ENCODE data around the gene C1orf116. TPM values are rescaled to one million over a fixed set of nuclear protein-coding genes. Genes with fewer than 3 reads are reported as not detected.

C1orf116 gene
- total RNA-seq, 1 experiment from 2014 or later = 36.7 TPM

DNA sequence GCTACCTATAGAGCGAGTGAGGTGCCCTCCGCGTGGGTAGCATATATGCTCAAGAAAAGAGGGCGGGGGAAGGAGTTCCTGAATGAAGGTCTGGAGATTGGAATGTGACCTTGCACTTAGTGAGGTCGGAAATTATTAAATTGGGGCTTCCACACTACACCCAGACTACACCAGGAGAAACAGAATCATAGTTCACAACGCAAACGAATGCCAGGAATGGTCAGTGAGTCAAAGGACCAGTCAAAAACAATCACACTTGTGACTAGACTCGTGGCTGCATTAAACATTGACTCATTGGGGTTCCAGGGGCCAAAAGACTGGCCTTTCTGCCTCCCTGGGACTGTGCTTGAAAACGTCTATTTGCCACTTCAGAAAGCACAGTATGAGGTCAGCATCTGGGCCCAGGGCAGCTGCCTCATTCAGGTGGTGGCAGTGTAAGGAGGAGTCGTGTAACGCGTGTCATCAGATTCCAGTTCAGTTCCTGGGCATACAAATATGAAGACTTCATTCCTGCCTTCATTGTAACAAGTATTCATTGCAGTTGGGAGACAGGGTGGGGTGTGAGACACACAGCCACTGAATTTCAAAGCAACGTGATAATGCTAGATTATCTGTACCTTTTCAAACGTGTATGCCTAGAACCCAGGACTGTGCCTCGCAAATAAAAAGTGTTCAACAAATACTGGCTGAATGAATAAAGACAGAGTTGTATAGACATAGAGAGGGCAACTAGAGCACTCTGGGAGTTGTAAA lies 18.8 kb upstream of the C1orf116 start, which contains the start of gene YOD1:
YOD1 (minus strand) TSS at position 18 of the 753 bp plus-strand sequence. CDS start 178 bp downstream, outside the sequence.
- H3K9me2 ChIP-seq (ENCODE audit: insufficient read depth) = no peaks in the 10 kb centered on the region
- ChIA-PET POLR2A (ENCODE audit: unreplicated experiment) (interaction anchor here (3.1 kb wide), 1 partner anchor 19 kb away, joined by 14 read pairs; the partner anchor contains the start of gene C1orf116), CTCF (no interaction called here)
- H4K20me1 ChIP-seq (ENCODE audit: insufficient read depth) = 0 out of 2 replicates have a peak, but pooled peaks cover 9% of the 10 kb centered on the region
- no peaks in the 10 kb centered on the region for H3K9me3 ChIP-seq (ENCODE audit: insufficient read depth, low read depth)
- no peak for TF ChIP-seq EZH2 (IDR thresholded peaks at IDR 0.05; ENCODE audit: low read depth)
- TF ChIP-seq, protein P1, sequence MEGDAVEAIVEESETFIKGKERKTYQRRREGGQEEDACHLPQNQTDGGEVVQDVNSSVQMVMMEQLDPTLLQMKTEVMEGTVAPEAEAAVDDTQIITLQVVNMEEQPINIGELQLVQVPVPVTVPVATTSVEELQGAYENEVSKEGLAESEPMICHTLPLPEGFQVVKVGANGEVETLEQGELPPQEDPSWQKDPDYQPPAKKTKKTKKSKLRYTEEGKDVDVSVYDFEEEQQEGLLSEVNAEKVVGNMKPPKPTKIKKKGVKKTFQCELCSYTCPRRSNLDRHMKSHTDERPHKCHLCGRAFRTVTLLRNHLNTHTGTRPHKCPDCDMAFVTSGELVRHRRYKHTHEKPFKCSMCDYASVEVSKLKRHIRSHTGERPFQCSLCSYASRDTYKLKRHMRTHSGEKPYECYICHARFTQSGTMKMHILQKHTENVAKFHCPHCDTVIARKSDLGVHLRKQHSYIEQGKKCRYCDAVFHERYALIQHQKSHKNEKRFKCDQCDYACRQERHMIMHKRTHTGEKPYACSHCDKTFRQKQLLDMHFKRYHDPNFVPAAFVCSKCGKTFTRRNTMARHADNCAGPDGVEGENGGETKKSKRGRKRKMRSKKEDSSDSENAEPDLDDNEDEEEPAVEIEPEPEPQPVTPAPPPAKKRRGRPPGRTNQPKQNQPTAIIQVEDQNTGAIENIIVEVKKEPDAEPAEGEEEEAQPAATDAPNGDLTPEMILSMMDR (conservative IDR thresholded peaks at IDR 0.05) = no peak
- peaks cover 31% of the 10 kb centered on the region for H3K36me3 ChIP-seq (ENCODE audit: low read depth)
- BruUV-seq (replicated peaks) = no TSS peak
- H3K27me3 ChIP-seq (ENCODE audit: insufficient read depth, low read depth) = no peaks in the 10 kb centered on the region
- DNase-seq = peak; percentile 63 to 92
- intact Hi-C loops (cut with micrococcal nuclease; ENCODE audit: unreplicated experiment) = loop anchor here (1.0 to 10.0 kb wide), 5 partner anchors 19 to 701 kb away; partner anchors contain the start of genes C1orf116, CD46, CD55 and DYRK3
- H2AFZ ChIP-seq = peak within 1 kb of the TSS; percentile 85
- H3K4me2 ChIP-seq = peak within 1 kb of the TSS; percentile 86
- H3K4me1 ChIP-seq (replicated peaks; ENCODE audit: insufficient read depth) = peaks cover 44% of the 10 kb centered on the region
- H3F3A ChIP-seq (ENCODE audit: insufficient read depth, low read depth) = peaks cover 36% of the 10 kb centered on the region
- H3K79me2 ChIP-seq (ENCODE audit: low read depth) = peaks cover 53% of the 10 kb centered on the region
- peak within 1 kb of the TSS; percentile 93 for H3K4me3 ChIP-seq
- H3K27ac ChIP-seq = peak within 1 kb of the TSS; percentile 92

DNA sequence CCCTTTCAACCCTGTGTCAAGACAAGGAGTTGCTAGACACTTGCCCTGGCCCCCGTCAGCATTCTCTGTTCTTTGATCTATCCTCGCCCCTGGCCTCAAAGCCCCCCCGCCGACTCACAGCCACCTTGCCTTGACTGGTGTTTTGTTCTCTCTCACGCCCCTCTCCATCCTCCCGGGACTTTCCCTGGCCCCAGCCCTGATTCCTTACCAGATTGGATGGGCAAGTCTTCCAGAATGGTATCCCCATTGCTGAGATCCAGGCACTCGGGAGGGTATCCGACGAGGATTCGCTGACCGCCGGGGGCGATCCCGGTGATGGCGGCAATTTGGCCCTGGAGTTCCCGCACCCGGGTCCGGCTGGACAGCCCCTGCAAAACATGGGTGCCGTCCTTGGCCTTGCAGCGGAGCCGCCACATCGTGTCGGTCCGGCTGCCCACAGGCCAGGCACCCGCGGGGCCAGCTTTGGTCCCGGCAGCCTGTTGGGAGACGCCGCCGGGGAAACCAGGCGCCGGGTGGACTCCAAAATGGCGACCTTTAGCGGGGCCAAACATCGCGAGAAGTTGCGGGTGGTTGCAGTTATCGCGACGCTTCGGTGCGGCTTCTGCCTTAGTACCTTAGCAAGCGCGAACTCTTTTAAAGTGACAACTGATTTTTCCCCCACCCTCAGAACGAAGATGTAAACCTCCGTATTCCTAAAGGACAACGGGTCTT lies 18.1 kb upstream of the C1orf116 start:
- no peaks in the 10 kb centered on the region for H3K9me2 ChIP-seq (ENCODE audit: insufficient read depth)
- H3K79me2 ChIP-seq (ENCODE audit: low read depth) = peaks cover 61% of the 10 kb centered on the region
- peaks cover 38% of the 10 kb centered on the region for H3K36me3 ChIP-seq (ENCODE audit: low read depth)
- DNase-seq = peak; percentile 84 to 89
- H3K4me2 ChIP-seq = peak overlapping the region; percentile 86
- H3K27ac ChIP-seq = peak overlapping the region; percentile 92
- ChIA-PET POLR2A (ENCODE audit: unreplicated experiment) (interaction anchor here (3.1 kb wide), 1 partner anchor 18 kb away, joined by 14 read pairs; the partner anchor contains the start of gene C1orf116), CTCF (interaction anchor here (0.9 to 1.2 kb wide), 3 partner anchors 18 to 29 kb away, joined by 4 to 6 read pairs (median 5); partner anchors contain the start of gene C1orf116)
- H3K4me3 ChIP-seq = peak overlapping the region; percentile 93
- peak overlapping the region; percentile 85 for H2AFZ ChIP-seq
- peaks cover 51% of the 10 kb centered on the region for H3K4me1 ChIP-seq (replicated peaks; ENCODE audit: insufficient read depth)
- TF ChIP-seq, protein P1 (conservative IDR thresholded peaks at IDR 0.05) = no peak
- TF ChIP-seq EZH2 (IDR thresholded peaks at IDR 0.05; ENCODE audit: low read depth) = no peak
- BruUV-seq (replicated peaks) = TSS peak; percentile 23
- intact Hi-C loops (cut with micrococcal nuclease; ENCODE audit: unreplicated experiment) = loop anchor here (1.0 to 10.0 kb wide), 7 partner anchors 18 to 702 kb away; partner anchors contain the start of genes C1orf116, CD46, CD55 and DYRK3
- H3K9me3 ChIP-seq (ENCODE audit: insufficient read depth, low read depth) = no peaks in the 10 kb centered on the region
- H3K27me3 ChIP-seq (ENCODE audit: insufficient read depth, low read depth) = no peaks in the 10 kb centered on the region
- peaks cover 36% of the 10 kb centered on the region for H3F3A ChIP-seq (ENCODE audit: insufficient read depth, low read depth)
- H4K20me1 ChIP-seq (ENCODE audit: insufficient read depth) = 0 out of 2 replicates have a peak, but pooled peaks cover 9% of the 10 kb centered on the region

DNA sequence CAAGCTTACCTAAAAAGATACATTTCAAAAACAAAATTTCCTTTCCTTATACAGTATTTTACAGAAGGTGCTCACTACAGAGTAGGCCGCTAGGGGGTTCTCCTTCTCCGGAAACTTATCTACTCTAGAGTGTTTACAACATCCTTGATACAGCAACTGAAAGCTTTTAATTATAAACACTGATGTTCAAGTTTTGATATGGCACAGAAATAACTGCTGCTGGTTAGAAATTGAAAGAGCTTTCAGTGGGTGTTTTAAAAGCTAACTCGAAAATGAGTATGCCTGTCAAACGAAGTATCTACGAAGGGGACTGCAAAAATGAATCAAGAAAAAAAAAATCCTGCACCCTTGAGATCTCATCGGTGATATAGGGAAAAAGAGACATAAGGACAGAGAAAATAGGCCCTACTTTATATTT lies 17.4 kb upstream of the C1orf116 start:
- peaks cover 36% of the 10 kb centered on the region for H3F3A ChIP-seq (ENCODE audit: insufficient read depth, low read depth)
- peak overlapping the region; percentile 86 for H3K4me2 ChIP-seq
- no peaks in the 10 kb centered on the region for H3K9me3 ChIP-seq (ENCODE audit: insufficient read depth, low read depth)
- H2AFZ ChIP-seq = peak overlapping the region; percentile 85; the same call in 1 of the 2 replicates
- intact Hi-C loops (cut with micrococcal nuclease; ENCODE audit: unreplicated experiment) = loop anchor here (1.0 to 10.0 kb wide), 4 partner anchors 23 to 702 kb away; partner anchors contain the start of genes CD46 and DYRK3
- peaks cover 58% of the 10 kb centered on the region for H3K4me1 ChIP-seq (replicated peaks; ENCODE audit: insufficient read depth)
- H3K9me2 ChIP-seq (ENCODE audit: insufficient read depth) = no peaks in the 10 kb centered on the region
- H3K4me3 ChIP-seq = peak overlapping the region; percentile 93
- H3K79me2 ChIP-seq (ENCODE audit: low read depth) = peaks cover 67% of the 10 kb centered on the region
- no peaks in the 10 kb centered on the region for H3K27me3 ChIP-seq (ENCODE audit: insufficient read depth, low read depth)
- peak overlapping the region; percentile 92 for H3K27ac ChIP-seq
- BruUV-seq (replicated peaks) = no TSS peak
- ChIA-PET POLR2A (ENCODE audit: unreplicated experiment) (interaction anchor here (0.5 to 3.1 kb wide), 6 partner anchors 18 to 426 kb away, joined by 3 to 15 read pairs (median 8); partner anchors contain the start of gene C1orf116), CTCF (interaction anchor here (0.9 to 1.2 kb wide), 3 partner anchors 17 to 28 kb away, joined by 4 to 6 read pairs (median 5); partner anchors contain the start of gene C1orf116)
- TF ChIP-seq EZH2 (IDR thresholded peaks at IDR 0.05; ENCODE audit: low read depth) = no peak
- TF ChIP-seq, protein P1 (conservative IDR thresholded peaks at IDR 0.05) = peak; percentile 89
- H4K20me1 ChIP-seq (ENCODE audit: insufficient read depth) = 0 out of 2 replicates have a peak, but pooled peaks cover 9% of the 10 kb centered on the region
- peaks cover 45% of the 10 kb centered on the region for H3K36me3 ChIP-seq (ENCODE audit: low read depth)
- no peak for DNase-seq
